PFSK-1 (cell line): ENCODE measurements around the gene SLCO2A1.

ENCODE experiments used
- FOXP2 ChIP-seq: optimal IDR thresholded peaks from 2 replicates; pipeline ENCODE3; 2011; ENCODE audit warnings: borderline replicate concordance, control low read depth, inconsistent platforms; ENCODE audit not compliant: insufficient read depth; ENCODE audit errors: extremely low read length, extremely low read depth
- POLR2AphosphoS5 ChIP-seq: IDR thresholded peaks from 2 replicates; pipeline ENCODE4 v1.6.1; 2012; ENCODE audit warnings: low read depth, mild to moderate bottlenecking, control low read depth, low read length, moderate library complexity
- SIN3A ChIP-seq: IDR thresholded peaks from 2 replicates; pipeline ENCODE4 v1.6.1; 2012; ENCODE audit warnings: mild to moderate bottlenecking, low read length, moderate library complexity, borderline replicate concordance; ENCODE audit not compliant: insufficient read depth
- TAF1 ChIP-seq: IDR thresholded peaks from 2 replicates; pipeline ENCODE4 v1.6.1; 2012; ENCODE audit warnings: low read length, control low read depth, borderline replicate concordance; ENCODE audit not compliant: insufficient read depth
- TF ChIP-seq, protein P1 (sequence below), 2 experiments: IDR thresholded peaks; 2 replicates each; pipeline versions ENCODE4 v1.6.1 to v1.8.0; 2011 to 2012; ENCODE audit warnings: low read depth in 2 of 2, low read length in 2 of 2, control low read depth in 1 of 2, inconsistent platforms in 1 of 2, mild to moderate bottlenecking in 1 of 2, moderate library complexity in 1 of 2; ENCODE audit not compliant: insufficient read depth in 1 of 2

Gene SLCO2A1

DNA sequence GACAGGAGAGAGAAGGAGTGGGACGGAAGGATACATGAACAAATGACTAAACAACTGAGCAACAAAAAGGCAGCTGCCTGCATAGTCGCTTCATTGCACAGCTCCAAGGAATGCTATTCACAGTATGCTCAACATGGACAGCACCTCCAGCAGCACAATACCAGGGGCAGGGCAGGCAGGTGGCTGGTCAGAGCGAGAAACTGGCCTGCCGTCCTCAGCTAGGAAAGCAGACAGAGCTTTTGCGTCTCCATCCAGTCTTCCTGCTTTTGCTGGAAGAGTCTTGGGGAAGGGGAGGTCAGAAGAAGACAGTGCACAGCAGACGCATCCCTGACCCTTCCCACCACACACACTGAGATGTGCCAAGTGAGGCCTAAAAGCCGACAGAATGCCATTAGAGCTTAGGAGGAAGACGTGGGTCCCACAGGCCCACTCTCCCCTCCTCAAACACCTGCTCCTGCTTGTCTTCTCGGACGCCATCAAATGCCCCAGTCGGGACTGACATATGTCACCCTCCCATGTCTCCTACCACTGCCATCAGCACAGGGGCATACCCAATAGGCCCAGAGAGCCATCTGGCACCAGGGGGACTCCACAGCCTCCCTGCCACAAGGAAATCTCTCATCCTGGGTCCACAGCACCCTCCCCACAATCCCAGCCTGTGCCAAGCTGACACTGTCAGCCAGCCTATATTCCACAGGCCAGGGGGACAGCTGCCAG lies 137.9 kb downstream of the SLCO2A1 start:
- TF ChIP-seq POLR2AphosphoS5 (no peak), SIN3A (no peak)

- TF ChIP-seq, protein P1, sequence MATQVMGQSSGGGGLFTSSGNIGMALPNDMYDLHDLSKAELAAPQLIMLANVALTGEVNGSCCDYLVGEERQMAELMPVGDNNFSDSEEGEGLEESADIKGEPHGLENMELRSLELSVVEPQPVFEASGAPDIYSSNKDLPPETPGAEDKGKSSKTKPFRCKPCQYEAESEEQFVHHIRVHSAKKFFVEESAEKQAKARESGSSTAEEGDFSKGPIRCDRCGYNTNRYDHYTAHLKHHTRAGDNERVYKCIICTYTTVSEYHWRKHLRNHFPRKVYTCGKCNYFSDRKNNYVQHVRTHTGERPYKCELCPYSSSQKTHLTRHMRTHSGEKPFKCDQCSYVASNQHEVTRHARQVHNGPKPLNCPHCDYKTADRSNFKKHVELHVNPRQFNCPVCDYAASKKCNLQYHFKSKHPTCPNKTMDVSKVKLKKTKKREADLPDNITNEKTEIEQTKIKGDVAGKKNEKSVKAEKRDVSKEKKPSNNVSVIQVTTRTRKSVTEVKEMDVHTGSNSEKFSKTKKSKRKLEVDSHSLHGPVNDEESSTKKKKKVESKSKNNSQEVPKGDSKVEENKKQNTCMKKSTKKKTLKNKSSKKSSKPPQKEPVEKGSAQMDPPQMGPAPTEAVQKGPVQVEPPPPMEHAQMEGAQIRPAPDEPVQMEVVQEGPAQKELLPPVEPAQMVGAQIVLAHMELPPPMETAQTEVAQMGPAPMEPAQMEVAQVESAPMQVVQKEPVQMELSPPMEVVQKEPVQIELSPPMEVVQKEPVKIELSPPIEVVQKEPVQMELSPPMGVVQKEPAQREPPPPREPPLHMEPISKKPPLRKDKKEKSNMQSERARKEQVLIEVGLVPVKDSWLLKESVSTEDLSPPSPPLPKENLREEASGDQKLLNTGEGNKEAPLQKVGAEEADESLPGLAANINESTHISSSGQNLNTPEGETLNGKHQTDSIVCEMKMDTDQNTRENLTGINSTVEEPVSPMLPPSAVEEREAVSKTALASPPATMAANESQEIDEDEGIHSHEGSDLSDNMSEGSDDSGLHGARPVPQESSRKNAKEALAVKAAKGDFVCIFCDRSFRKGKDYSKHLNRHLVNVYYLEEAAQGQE (IDR thresholded peaks at IDR 0.05; ENCODE audit: insufficient read depth in 1 of 2, low read depth in 2 of 2, low read length in 2 of 2) = no peak
- TF ChIP-seq TAF1 = no peak
- no peak for TF ChIP-seq POLR2AphosphoS5
- no peak for TF ChIP-seq SIN3A
- TF ChIP-seq FOXP2 = no peak
Measured at GRCh38 chr3:133890972-133891644, 138.6 kb downstream of the SLCO2A1 start.

DNA sequence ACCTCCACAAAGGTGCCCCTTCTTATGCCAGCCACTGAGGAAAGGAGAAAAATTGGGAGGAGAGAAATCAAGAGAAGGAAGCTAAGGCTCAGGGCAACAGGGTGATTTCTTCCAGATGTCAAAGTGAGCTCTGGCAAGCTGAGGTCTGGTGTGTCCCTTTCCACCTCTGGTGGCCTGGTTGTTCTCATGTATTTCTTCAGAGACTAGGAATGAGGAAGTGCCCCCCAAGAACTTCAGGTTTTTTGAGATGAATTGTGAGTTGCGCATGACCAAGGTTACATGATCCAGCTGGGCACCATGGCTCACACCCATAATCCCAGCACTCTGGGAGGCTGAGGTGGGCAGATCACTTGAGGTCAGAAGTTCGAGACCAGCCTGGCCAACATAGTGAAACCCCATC lies 139.7 kb downstream of the SLCO2A1 start:
- TF ChIP-seq FOXP2 = no peak
- TF ChIP-seq, protein P1 (IDR thresholded peaks at IDR 0.05; ENCODE audit: insufficient read depth in 1 of 2, low read depth in 2 of 2, low read length in 2 of 2) = no peak
- TF ChIP-seq POLR2AphosphoS5 = no peak

- no peak for TF ChIP-seq SIN3A
- TF ChIP-seq FOXP2 = no peak
- TF ChIP-seq, protein P1 (IDR thresholded peaks at IDR 0.05; ENCODE audit: insufficient read depth in 1 of 2, low read depth in 2 of 2, low read length in 2 of 2) = no peak
- TF ChIP-seq POLR2AphosphoS5 = no peak
- TF ChIP-seq TAF1 = no peak
Measured at GRCh38 chr3:133888726-133889340, 140.9 kb downstream of the SLCO2A1 start.

DNA sequence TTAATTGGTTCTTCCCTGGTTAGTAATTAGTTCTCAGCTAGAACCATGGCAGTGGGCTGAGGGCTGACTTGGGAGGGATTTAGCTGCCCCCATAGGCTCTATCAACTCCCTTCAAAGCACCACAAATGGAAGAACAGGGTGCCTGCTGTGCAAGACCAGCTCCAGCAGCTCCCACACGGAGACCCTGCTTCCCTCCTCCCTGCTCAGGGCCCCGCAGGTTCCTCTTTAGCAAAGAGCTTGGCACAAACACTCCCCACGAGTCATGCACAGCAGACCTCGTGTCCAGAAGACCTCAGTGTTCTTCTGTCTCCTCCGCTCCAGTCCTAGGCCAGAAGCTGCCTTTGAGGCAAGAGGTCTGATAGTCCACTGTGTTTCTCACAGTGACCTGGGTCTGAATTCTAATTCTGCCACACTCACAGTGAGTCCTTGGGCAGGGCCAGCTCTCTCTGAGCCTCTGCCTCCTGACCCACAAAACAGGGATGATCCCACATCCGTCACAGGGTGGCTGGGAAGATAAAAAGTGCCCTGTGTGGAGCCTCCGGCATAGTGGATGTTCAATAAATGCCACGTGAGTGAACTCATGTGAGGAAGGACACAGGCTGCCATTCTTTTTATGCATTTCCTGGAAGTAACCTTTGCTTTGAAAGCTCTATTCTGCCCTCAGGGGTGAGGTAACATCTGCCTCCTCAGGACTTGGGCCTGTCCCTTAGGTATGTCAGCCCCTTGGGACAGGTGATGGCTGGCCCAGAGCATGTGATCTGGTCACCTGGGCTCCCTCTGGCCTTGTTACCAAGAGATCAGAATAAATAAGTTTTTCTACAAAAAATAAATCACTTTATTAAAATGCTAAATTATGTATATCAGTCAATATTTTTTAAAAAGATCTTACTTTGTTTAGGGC lies 141.7 kb downstream of the SLCO2A1 start:
- TF ChIP-seq TAF1 = no peak
- no peak for TF ChIP-seq SIN3A
- no peak for TF ChIP-seq FOXP2
- TF ChIP-seq, protein P1 (IDR thresholded peaks at IDR 0.05; ENCODE audit: insufficient read depth in 1 of 2, low read depth in 2 of 2, low read length in 2 of 2) = no peak
- no peak for TF ChIP-seq POLR2AphosphoS5
